Keratinocyte (primary cell): ENCODE measurements around the gene TMEM52. TPM values are rescaled to one million over a fixed set of nuclear protein-coding genes. Genes with fewer than 3 reads are reported as not detected.

ENCODE experiments used
- DNase-seq: peaks from one replicate; pipeline ENCODE4 v3.0.0-alpha.2; 2011; ENCODE audit warnings: low read depth, missing footprints, low spot score
- FAIRE-seq: peaks from 2 replicates; lab custom pipeline; 2011; peaks lifted over from hg19 to GRCh38; lab: Jason Lieb, UNC
- H2AFZ ChIP-seq: 2 replicates; pipeline ENCODE4 v1.6.0; 2012; ENCODE audit warnings: low read length, control low read depth, inconsistent platforms; ENCODE audit not compliant: control insufficient read depth
- H3K27ac ChIP-seq: 2 replicates; pipeline ENCODE4 v1.5.1; 2011; ENCODE audit warnings: low read length; ENCODE audit not compliant: control insufficient read depth, insufficient read depth
- H3K27me3 ChIP-seq: 3 replicates; pipeline ENCODE4 v1.6.0; 2011; ENCODE audit warnings: low read length; ENCODE audit not compliant: control insufficient read depth, insufficient read depth; ENCODE audit errors: extremely low read depth
- H3K36me3 ChIP-seq, 2 experiments: 2 replicates in 1 of 2; 3 replicates in 1 of 2; pipeline ENCODE4 v1.5.1; 2011; ENCODE audit warnings: low read length in 2 of 2, mild to moderate bottlenecking in 1 of 2; ENCODE audit not compliant: control insufficient read depth in 2 of 2, insufficient read depth in 2 of 2; ENCODE audit errors: extremely low read depth in 1 of 2
- H3K4me1 ChIP-seq: 3 replicates; pipeline ENCODE4 v1.5.1; 2011; ENCODE audit warnings: low read length; ENCODE audit not compliant: control insufficient read depth, insufficient read depth; ENCODE audit errors: extremely low read depth
- H3K4me2 ChIP-seq: 3 replicates; pipeline ENCODE4 v1.6.0; 2011; ENCODE audit warnings: low read depth, low read length; ENCODE audit not compliant: control insufficient read depth, insufficient read depth; ENCODE audit errors: extremely low read depth
- H3K4me3 ChIP-seq, 3 experiments: fragments of 200-600 bp in 1 of 3; sonication (generic) in 1 of 3; 2 replicates in 2 of 3; 3 replicates in 1 of 3; pipeline ENCODE4 v1.5.1; 2011 to 2016; ENCODE audit warnings: low read length in 3 of 3, mild to moderate bottlenecking in 3 of 3, control low read depth in 2 of 3, inconsistent platforms in 1 of 3, low read depth in 1 of 3, mixed read lengths in 1 of 3, mixed run types in 1 of 3, moderate library complexity in 1 of 3; ENCODE audit not compliant: control insufficient read depth in 2 of 3, insufficient read depth in 2 of 3; ENCODE audit errors: extremely low read depth in 1 of 3
- H3K79me2 ChIP-seq: 2 replicates; pipeline ENCODE4 v1.6.0; 2012; ENCODE audit warnings: low read length; ENCODE audit not compliant: control insufficient read depth, insufficient read depth
- H3K9ac ChIP-seq: 3 replicates; pipeline ENCODE4 v1.6.0; 2011; ENCODE audit warnings: low read length; ENCODE audit not compliant: control insufficient read depth, insufficient read depth; ENCODE audit errors: extremely low read depth
- H3K9me1 ChIP-seq: 3 replicates; pipeline ENCODE4 v1.6.0; 2011; ENCODE audit warnings: low read length; ENCODE audit not compliant: control insufficient read depth, insufficient read depth; ENCODE audit errors: extremely low read depth
- H3K9me3 ChIP-seq: 2 replicates; pipeline ENCODE4 v1.5.1; 2012; ENCODE audit warnings: low read depth, low read length; ENCODE audit not compliant: control insufficient read depth
- H4K20me1 ChIP-seq: 3 replicates; pipeline ENCODE4 v1.6.0; 2011; ENCODE audit warnings: low read length; ENCODE audit not compliant: control insufficient read depth, insufficient read depth; ENCODE audit errors: extremely low read depth
- EZH2 ChIP-seq: IDR thresholded peaks from one replicate; pipeline ENCODE4 v1.6.1; 2012; ENCODE audit warnings: inconsistent platforms, mild to moderate bottlenecking, low read length, moderate library complexity
- dilution Hi-C: fragments of 300-500 bp; cut with MboI; formaldehyde crosslinking; loops from one replicate; pipeline ENCODE4 v1.7.0; 2020; ENCODE audit warnings: low sequenced_read_pairs; ENCODE audit not compliant: extremely low pct_ligation_motif_present
- polyA plus RNA-seq, 5 experiments: library from polyadenylated mRNA; depleted of rRNA in 3 of 5; stranded (reverse) in 3 of 5; stranded (forward) in 1 of 5; unstranded in 1 of 5; fragments of >200 nt; gene quantifications; 1 replicate in 1 of 5; 2 replicates in 3 of 5; 3 replicates in 1 of 5; pipeline versions ENCODE4 v1.2.1 to v1.2.3, GENCODE V29; 2011 to 2012; ENCODE audit warnings: missing spikeins in 2 of 5, low read depth in 1 of 5, low replicate concordance in 1 of 5
- TF ChIP-seq, protein P1 (sequence below), 3 experiments: IDR thresholded peaks in 1 of 3; conservative IDR thresholded peaks in 1 of 3; optimal IDR thresholded peaks in 1 of 3; 2 replicates in 2 of 3; 3 replicates in 1 of 3; pipeline versions ENCODE3 to v1.5.1; 2011; ENCODE audit warnings: low read length in 3 of 3, mild to moderate bottlenecking in 3 of 3, moderate library complexity in 2 of 3, control low read depth in 1 of 3, inconsistent platforms in 1 of 3; ENCODE audit not compliant: insufficient read depth in 2 of 3; ENCODE audit errors: extremely low read depth in 1 of 3

TMEM52 gene
- polyA plus RNA-seq, 1 donor (not counting 4 experiments of a cell fraction or from before 2014, with no cell fraction given), result 0.10 TPM

DNA sequence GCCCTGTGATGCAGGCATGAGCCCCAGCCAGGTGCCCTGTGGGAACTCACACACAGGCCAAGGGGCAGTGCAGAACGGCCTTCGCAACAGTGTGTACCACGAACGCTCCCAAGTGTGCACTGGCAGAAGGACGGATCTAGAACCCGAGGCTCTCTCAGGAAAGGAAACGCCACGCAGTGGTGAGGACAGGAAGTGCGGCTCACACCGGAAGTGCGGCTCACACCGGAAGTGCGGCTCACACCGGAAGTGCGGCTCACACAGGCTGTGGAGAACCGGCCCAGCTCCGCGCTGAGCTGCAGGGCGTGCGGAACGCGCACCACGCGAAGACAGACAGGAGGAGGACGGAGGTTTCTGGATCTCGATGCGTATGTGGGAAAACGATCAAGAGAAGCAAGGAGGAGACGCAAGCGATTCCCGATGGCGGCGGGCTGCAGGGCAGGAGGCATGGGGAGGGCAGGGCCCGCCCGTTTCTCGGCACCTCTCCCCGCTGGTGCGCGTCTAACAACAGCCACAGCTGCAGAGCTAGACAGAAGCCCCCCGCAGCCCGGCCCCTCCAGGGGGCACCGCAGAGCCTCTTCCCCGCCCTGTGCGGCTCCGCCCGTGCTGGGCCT lies 35.9 kb upstream of the TMEM52 start:
- H3K9ac ChIP-seq, result no peak overlapping the region
- no peaks in the 10 kb centered on the region for H4K20me1 ChIP-seq
- FAIRE-seq (no peak), DNase-seq (no peak)
- no peaks in the 10 kb centered on the region for H3K36me3 ChIP-seq
- H3K4me3 ChIP-seq, result no peak overlapping the region
- no peak overlapping the region for H3K4me2 ChIP-seq
- no peaks in the 10 kb centered on the region for H3K9me1 ChIP-seq
- no peaks in the 10 kb centered on the region for H3K79me2 ChIP-seq
- H3K27me3 ChIP-seq, result no peaks in the 10 kb centered on the region
- H2AFZ ChIP-seq, result no peak overlapping the region
- no peak overlapping the region for H3K27ac ChIP-seq
- dilution Hi-C loops, result no loop called here
- peaks cover 2% of the 10 kb centered on the region for H3K4me1 ChIP-seq
- no peaks in the 10 kb centered on the region for H3K9me3 ChIP-seq
- no peak for TF ChIP-seq EZH2
- TF ChIP-seq, protein P1, sequence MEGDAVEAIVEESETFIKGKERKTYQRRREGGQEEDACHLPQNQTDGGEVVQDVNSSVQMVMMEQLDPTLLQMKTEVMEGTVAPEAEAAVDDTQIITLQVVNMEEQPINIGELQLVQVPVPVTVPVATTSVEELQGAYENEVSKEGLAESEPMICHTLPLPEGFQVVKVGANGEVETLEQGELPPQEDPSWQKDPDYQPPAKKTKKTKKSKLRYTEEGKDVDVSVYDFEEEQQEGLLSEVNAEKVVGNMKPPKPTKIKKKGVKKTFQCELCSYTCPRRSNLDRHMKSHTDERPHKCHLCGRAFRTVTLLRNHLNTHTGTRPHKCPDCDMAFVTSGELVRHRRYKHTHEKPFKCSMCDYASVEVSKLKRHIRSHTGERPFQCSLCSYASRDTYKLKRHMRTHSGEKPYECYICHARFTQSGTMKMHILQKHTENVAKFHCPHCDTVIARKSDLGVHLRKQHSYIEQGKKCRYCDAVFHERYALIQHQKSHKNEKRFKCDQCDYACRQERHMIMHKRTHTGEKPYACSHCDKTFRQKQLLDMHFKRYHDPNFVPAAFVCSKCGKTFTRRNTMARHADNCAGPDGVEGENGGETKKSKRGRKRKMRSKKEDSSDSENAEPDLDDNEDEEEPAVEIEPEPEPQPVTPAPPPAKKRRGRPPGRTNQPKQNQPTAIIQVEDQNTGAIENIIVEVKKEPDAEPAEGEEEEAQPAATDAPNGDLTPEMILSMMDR (optimal IDR thresholded peaks at IDR 0.05 in 1 of 3, IDR thresholded peaks at IDR 0.05 in 1 of 3, conservative IDR thresholded peaks at IDR 0.05 in 1 of 3; ENCODE audit: extremely low read depth in 1 of 3, insufficient read depth in 2 of 3, low read length in 3 of 3), result peak in 2 of 3 experiments; percentile 9 to 14

DNA sequence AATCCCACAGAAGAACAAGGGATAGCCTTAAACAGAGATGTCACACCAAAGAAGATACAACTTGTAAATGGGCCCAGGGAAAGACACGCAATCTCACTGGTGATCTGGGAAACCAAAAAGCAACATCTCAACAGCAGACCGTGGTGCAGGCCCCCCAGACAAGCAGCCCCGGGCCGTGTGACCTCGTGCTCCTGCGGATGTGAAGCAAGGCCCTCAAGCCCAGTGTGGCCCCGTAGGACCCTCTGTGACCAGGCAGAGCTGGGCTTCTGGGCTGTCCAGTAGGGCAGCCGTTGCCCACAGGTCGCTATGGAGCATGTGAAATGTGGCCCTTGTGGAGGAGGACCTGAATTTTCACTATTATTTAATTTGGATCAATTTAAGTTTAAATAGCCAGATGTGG lies 34.9 kb upstream of the TMEM52 start:
- H3K9me1 ChIP-seq, result no peaks in the 10 kb centered on the region
- FAIRE-seq (no peak), DNase-seq (no peak)
- H3K4me1 ChIP-seq, result no peaks in the 10 kb centered on the region
- H3K27me3 ChIP-seq, result no peaks in the 10 kb centered on the region
- no peaks in the 10 kb centered on the region for H3K9me3 ChIP-seq
- no peak overlapping the region for H3K4me3 ChIP-seq
- H3K79me2 ChIP-seq, result no peaks in the 10 kb centered on the region
- no peaks in the 10 kb centered on the region for H4K20me1 ChIP-seq
- H3K9ac ChIP-seq, result no peak overlapping the region
- H3K27ac ChIP-seq, result no peak overlapping the region
- TF ChIP-seq EZH2, result no peak
- TF ChIP-seq, protein P1 (optimal IDR thresholded peaks at IDR 0.05 in 1 of 3, IDR thresholded peaks at IDR 0.05 in 1 of 3, conservative IDR thresholded peaks at IDR 0.05 in 1 of 3; ENCODE audit: extremely low read depth in 1 of 3, insufficient read depth in 2 of 3, low read length in 3 of 3), result no peak
- H3K36me3 ChIP-seq, result no peaks in the 10 kb centered on the region
- dilution Hi-C loops, result no loop called here
- no peak overlapping the region for H3K4me2 ChIP-seq
- no peak overlapping the region for H2AFZ ChIP-seq
